NCI-H82 (cell line): ENCODE measurements around the gene USP48.

Experiments used
- DNase-seq: peaks from one replicate; lab custom pipeline; 2025; lab: John Stamatoyannopoulos, UW

USP48 gene

GRCh38 chr1:21652937-21653743, 129.8 kb downstream of the USP48 start:
- DNase-seq, result no peak

DNA sequence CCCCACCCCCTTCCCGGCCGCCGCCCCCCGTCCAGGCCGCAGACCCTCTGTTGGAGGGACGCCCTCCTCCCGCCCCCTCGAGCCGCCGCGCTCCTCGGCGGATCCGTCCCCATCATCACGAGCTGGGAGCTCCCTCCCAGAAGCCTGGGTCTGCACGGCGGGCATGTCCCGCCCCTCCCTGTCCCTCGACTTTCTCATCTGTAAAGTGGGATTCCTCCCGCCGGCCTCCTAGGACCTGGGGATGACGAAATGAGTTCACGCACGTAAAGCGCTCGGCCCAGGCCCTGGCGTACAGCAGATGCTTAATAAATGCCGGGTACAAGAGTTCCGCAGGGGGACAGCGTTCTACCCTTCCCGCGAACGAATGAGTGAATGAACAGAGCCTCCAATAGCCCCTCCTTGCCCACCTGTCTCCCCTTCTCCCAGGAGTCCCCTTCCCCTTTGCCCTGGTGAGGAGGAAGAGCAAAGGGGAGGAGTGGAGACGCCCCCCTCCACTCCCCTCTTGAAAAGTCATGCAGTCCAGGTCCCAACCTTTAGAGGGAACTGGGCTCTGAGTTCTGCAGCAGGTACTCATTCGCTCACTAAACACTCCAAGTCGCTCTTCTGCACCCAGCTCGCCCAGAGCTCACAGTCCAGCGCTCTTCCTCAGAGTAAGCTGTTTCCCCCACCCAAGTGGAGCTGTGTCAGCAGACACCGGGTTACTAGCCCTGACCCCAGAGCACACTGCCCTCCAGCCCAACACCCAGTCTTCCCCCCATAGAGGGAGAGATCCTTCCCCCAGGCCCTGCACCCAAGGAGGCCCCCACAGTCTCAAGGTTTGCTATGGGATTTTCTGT, 130.6 kb downstream of the USP48 start:
- DNase-seq, result no peak

GRCh38 chr1:21651214-21652042, 131.5 kb downstream of the USP48 start:
- peak; percentile 72 for DNase-seq

DNA sequence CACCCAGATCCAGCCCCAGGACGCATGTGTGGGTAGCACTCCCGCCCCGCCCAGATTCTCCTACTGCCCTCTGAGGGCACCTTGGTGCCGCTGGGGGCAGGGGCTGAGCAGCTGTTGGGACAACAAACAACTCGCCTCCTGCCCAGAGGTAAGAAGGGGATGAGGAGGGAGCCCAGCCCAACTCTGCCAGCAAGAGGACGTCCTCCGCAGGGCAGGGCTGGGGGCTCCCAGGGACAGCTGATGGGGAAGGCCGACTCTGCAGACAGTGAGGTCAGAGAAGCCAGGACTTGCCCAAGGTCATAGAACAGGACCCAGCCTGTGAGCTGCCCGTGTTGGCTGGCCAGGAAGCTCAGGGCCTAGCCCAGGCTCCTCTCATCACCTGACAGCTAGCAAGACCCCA, 132.5 kb downstream of the USP48 start:
- DNase-seq, result no peak

DNA sequence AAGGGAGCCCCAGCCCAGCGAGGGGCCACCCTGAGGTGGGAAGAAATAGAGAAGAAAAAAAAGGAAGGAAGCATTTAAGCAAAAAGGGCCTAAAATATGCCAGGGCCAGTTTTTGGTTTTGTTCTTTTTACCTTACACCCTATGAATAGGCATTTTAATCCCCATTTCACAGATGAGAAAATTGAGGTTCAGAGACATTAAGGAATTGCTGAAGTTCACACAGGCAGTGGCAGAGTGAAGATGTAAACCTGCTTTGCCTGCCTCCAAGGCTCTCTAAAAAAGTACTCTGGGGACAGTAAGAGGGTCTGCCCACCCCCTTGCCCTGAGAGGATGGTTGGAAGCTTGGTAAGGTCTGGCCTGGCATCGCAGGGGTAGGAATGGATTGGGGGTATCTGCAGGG, 133.6 kb downstream of the USP48 start:
- DNase-seq, result no peak

- no peak for DNase-seq
These were observed 134.2 kb downstream of the USP48 start for GRCh38 chr1:21648791-21649190.

GRCh38 chr1:21648352-21648730, 134.6 kb downstream of the USP48 start:
- DNase-seq, result no peak

DNA sequence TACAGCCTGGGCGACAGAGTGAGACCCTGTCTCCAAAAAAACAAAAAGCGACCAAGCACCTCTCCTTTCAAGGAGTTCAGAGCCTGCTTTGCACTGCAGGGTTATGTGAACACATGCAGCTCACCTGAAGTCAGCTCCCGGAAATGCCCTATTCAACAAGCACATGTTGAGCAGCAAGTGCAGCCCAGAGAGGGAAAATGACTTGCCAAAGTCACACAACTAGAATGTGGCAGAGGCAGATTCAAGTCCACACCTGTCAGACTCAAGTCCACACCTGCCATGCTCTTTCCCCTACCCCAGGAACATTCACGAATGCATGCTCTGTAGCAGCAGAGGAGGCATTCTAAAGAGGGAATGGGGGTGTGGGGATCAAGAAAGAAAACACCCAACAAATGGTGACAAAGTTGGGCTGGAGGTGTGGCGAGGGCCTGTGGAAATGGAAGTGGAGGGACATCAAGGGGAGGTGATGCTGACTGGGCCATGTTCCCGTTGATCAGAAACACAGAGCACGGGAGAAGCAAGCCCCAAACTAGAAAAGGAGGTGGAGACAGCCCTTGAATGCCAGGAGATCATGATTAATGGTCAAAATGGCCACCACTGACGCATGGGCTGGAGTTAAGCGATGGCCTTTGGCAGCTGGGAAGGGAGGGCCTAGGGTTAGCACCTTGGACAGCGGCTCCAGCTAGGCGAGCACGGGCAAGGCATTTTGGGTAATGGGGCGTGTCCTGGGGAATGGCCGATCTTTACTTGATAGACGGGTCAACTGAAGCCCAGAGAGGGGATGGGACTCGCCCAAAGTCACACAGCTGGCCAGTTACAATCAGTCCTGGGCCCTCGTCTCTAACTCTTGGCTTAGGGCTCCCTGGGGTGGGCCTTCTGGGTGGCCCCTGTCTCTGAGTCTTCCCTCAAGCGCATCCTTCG, 135.3 kb downstream of the USP48 start:
- DNase-seq, result peak; percentile 37

DNA sequence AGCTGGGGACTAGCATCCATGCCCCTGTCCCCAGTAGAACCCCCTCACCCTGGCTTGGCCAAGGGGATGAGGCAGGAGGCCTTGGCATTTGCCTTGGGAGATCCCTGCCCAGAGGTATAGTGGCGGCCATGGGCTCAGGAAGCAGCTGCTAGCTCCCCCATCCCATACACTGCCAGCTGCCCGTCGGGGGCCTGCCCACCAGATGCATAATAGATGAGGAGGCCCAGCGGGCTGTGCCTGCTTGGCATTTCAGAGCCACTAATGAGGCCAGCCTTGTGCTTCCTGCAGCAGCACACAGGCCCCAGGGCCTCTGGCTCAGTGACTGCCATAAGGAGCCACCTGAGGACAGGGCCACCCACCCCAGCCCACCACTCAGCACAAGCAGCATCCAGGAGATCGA, 137.4 kb downstream of the USP48 start:
- no peak for DNase-seq

- no peak for DNase-seq
These were observed 138.0 kb downstream of the USP48 start for GRCh38 chr1:21644906-21645305.

DNA sequence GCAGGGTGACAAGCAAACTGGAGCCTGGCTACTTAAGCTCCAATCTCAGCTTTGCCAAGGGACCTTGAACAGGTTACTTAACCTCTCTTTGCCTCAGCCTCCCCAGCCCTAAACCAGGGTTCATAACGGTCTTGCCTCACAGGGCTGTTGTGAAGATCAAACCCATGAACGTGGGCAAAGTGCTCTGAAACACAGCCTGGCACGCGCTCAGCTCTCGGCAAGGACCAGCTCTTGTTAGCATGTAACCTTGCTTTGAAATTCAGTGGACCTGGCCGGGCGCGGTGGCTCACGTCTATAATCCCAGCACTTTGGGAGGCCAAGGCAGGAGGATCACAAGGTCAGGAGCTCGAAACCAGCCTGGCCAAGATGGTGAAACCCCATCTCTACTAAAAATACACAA, 138.6 kb downstream of the USP48 start:
- DNase-seq, result no peak

DNA sequence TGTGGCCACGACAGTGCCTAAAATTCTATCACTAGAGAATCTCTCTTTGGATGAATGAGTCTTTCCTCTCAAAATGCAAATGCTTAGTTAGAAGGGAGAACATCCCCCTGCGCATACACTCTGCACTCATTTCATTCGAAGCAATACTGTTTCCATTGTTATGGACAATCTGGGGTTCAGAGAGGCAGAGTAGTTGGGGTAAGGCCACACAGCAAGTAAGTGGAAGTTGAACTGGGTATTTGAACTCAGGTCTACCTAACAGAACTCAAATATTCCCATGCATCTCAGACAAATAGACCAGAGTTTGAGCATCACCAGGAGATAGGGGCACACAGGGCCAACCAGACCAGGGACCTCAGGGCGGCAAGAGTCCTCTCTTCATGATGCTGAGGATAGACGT, 139.3 kb downstream of the USP48 start:
- no peak for DNase-seq

DNA sequence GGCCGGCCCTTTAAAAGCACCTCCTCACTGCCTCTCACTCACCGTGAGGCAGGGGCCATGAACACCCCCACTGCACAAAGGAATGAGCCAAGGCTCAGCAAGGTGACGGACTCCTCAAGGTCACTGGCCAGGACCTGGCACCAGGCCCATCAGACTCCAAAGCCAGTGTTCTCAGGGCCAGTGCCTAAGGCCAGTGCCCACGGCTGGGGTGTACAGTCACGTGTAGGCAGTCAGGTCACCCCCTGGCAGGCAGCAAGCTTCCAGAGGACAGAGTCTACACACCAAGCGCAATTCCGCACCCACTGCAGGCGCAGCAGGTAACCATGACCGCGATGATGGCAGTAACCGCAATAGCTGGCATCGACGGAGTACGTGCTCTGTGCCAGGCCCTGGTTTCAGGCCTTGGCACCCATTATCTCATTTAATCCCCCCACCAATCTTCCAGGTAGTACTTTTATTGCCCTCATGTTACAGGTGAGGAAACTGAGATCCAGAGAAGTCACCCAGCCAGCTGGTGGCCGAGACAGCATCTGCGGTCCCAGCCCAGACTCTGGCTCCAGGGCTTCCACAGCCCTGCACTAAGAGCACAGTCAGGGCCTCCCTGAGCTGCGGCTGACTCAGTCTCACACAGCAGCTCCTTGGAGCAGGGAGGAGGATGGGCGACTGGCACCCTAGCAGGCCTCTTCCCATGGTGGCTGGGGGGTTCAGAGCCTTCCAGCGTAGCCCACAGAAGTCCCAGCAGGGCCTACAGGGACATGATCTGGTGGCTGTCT, 140.8 kb downstream of the USP48 start:
- no peak for DNase-seq

DNA sequence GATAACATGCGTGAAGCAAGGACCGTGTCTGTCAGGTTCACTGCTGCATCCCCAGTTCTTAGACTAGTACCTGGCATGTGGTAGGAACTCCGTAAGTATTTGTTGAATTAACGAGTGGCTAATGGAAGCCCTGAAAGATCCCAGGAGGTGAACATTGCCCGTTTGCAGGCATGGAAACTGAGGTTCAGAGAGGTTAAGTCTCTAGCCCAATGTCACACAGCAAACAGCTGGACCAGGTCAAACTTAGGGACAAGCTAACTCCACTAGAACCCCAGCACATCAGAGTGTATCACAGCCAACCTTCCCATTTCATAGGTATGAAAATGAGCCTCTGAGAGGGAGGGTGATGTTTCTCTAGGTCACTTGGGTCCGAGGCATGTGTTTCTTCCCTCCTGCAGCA, 141.4 kb downstream of the USP48 start:
- DNase-seq, result no peak

DNA sequence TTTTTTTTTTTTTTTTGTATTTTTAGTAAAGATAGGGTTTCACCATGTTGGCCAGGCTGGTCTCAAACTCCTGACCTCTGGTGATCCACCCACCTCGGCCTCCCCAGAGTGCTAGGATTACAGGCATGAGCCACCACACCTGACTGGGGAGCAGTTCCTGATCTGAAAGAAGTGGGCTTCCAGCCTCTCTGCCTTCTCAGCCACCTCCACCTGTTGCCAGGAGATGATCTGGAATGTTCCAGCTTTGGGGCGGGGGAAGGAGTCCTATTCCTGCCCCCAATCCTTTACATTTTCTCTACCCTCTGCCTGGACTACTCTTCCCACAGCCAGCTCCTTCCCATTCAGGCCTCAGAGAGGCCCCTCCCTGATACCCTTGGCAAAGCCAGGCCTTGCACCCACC, 141.9 kb downstream of the USP48 start:
- no peak for DNase-seq

DNA sequence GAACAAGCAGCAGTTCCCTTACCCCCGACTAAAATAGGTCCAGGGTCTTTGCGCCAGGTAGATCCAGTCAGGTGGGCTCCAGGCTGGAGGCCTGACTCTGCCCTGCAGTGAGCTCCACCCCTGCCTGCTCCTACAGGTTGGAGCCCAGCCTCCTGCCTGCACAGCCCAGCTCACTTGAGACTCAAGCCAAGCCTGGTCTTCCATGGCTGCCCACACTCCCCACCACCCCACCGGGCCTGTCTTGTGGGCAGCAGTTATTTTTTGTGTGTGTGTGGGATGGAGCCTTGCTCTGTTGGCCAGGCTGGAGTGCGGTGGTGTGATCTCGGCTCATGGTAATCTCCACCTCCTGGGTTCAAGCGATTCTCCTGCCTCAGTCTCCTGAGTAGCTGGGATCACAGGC, 142.3 kb downstream of the USP48 start:
- no peak for DNase-seq

DNA sequence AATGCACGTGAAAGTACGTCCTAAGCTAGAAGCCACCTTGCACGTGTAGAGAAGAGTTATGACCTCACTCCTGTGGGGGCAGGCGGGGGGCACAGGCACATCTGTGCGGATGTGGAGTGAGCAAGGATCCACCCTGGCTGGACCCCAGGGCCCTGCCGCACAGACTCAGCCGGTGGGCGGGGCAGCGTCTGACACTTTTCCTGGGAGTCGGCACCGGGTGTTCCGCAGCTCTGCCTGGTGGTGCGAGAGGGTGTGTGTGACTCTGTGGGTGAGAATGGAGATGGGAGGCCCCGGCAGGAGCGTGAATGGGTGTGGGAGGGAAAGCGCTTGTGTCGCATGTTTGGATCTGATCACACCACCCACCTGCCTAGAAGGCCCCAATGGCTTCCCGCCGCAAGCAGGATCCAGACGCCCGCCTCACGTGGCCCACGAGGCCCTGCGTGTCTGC, 143.3 kb downstream of the USP48 start:
- DNase-seq, result no peak

GRCh38 chr1:21638531-21639341, 144.2 kb downstream of the USP48 start:
- no peak for DNase-seq

GRCh38 chr1:21637514-21637913, 145.4 kb downstream of the USP48 start:
- DNase-seq, result no peak

GRCh38 chr1:21636029-21636428, 146.9 kb downstream of the USP48 start:
- DNase-seq, result no peak
